ENCODE measurements around the gene SMG1.
"Not testable (repeated sequence)": the region's sequence is repeated elsewhere in the genome, so short reads cannot be mapped to it uniquely, and the experiment has no call there.

Gene SMG1

DNA sequence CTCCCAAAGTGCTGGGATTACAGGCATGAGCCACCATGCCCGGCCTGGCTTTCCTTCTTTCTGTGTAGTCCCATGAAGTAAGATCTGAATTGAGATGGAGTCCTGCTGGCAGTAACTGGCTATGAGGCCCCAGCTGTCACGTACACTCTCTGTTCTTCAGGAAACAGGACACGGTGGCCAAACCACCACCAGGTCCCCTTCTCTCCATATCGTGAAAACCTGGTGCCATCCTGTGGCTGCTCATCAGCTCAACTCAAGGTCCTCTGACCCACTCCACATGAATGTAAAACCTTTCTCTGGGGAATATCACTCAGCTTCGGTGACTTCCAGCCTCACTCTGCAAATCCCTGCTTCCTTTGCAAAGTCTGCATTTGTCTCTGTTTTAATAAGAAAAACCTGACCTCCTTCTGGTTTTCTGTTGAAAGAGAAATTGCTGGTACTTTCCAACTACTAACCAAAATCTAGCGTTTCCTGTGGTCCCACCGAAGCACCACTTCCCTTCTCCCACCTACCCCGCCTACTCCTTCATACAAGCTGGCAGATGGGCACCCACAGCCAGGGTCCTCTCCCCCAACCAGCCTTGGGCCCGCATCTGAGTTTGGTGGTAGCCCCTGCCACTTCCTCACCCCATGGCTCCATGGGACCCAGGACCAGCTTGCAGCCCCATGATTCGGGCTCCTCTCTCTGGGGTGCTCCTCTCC, 168.1 kb downstream of the SMG1 start:
- FAIRE-seq: not testable (repeated sequence)

DNA sequence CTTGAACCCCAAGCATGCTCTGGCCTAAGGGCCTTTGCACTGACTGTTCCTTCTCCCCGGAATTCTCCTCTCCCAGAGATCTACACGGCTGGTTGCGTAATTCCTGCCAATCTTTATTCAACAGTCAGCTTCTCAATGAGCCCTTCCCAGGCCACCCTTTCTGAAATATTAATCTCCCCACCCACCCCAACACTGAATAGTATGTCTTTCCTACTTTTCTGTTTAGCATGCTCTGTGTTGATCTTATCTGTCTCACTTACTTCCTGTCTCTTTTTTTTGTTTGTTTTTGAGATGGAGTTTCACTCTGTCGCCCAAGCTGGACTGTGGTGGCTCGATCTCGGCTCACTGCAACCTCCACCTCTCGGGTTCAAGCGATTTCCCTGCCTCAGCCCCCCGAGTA, 169.6 kb downstream of the SMG1 start:
- FAIRE-seq: not testable (repeated sequence)
